Daoy (cell line): ENCODE results near the gene GTF2IRD1. TPM values are rescaled to one million over a fixed set of nuclear protein-coding genes. Genes with fewer than 3 reads are reported as not detected.
"Not testable (repeated sequence)": the region's sequence is repeated elsewhere in the genome, so short reads cannot be mapped to it uniquely, and the experiment has no call there.

Source experiments
- DNase-seq: peaks from one replicate; pipeline ENCODE4 v3.0.0-alpha.2; 2015; ENCODE audit warnings: low read depth
- total RNA-seq: library from RNA; depleted of rRNA; stranded (reverse); fragments of >200 nt; shearing (Covaris generic); gene quantifications from 2 replicates; pipeline ENCODE4 v1.2.3, GENCODE V29; 2014

GTF2IRD1 gene
- total RNA-seq, 1 experiment from 2014 or later: 19.8 TPM

- DNase-seq: no peak
Observed at GRCh38 chr7:74489997-74490945, 36.6 kb downstream of the GTF2IRD1 start.

- not testable (repeated sequence) for DNase-seq
Observed at GRCh38 chr7:74491490-74491889, 37.8 kb downstream of the GTF2IRD1 start.

DNA sequence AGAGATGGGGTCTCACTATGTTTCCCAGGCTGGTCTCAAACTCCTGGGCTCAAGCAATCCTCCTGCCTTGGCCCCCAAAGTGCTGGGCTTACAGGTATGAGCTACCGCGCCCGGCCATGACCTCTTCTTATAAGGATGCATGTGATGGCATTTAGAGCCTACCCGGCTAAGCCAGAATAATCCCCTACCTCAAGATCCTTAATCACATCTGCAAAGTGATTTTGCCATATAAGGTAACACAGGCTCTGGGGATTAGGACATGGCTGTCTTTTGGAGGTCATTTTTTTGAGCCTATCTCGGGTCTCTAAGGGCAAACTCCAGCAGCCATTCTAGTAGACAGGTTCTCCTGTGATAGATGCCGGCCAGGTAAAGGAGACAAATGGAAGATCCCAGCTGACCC is 39.6 kb downstream of the GTF2IRD1 start:
- DNase-seq: no peak

GRCh38 chr7:74494076-74494548 is 40.4 kb downstream of the GTF2IRD1 start:
- no peak for DNase-seq

DNA sequence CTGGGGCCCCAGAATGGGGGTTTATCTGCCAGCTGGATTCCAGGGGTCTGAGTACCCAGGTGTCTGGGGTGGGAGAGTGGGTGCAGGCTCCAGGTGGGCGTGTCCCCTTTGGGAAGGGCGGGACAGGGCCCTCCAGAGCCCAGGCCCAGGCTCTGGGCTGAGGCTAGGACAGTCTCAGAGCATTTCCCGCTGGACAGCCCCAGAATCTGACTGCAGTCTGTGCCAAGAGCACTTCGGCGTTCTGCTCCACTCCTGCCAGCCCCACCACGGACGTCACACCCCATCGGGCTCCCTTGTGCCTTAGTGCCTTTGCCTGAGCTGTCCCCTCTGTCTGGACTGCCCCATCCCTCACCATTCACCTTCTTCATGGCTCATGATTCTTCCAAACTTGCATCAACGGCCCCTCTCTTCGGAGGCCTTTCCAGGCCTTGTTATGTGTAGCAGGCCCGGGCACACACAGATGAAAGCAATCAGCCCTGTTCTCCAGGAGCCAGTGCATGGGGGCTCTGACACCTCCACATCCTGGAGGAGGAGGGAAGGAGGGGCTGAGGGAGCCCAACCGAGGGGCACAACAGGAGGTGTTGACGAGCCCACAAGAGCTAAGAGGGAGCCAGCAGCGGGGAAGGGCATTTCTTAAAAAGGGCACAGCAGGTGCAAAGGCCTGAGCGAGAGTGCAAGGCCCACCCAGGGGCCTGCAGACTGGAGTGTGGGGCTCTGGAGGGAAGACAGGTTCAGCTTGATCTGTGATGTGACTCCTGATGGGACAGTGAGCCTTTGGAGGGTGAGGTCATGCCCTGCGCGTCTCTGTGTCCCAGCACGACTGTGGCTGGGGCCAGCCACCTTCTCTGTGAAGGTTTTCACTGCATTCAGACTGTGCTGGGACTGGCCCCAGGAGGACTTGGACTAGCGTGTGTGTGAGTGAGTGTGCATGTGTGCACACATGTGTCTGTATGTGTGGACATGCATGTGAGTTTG is 41.7 kb downstream of the GTF2IRD1 start:
- no peak for DNase-seq

DNA sequence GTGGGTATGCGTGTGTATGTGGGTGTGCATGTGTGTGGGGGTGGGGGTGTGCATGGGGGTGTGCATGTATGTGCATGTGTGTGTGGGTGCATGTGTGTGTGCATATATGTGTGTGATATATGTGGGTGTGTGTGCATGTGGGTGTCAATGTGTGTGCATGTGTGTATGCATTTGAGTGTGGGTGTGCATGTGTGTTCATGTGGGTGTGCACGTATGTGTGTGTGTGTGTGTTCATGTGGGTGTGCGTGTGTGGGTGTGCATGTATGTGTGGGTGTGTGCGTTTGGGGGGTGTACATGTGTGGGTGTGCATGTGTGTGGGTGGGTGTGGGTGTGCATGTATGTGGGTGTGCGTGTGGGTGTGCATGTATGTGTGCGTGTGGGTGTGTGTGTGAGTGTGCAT is 42.6 kb downstream of the GTF2IRD1 start:
- no peak for DNase-seq

- DNase-seq: not testable (repeated sequence)
Observed at GRCh38 chr7:74496773-74497172, 43.1 kb downstream of the GTF2IRD1 start.

DNA sequence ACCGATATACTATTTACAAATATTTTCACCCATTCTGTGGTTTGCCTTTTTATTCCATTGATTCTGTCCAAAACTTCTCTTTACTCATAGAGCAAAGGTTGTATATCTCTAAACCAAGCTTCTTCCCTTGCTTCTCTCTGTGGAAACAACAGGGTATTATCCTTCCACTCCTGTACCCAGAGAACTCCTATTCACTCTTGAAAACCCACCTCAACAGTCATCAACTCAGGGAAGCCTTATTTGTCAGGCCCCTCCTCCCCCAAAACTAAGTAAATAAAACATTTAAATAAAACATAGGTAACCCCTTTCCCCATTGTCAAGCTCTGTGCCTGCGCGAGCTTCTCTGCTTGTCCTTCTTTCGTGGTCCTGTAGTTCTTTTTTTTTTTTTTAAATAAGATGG is 44.6 kb downstream of the GTF2IRD1 start:
- no peak for DNase-seq

GRCh38 chr7:74498996-74499834 is 45.5 kb downstream of the GTF2IRD1 start:
- no peak for DNase-seq

DNA sequence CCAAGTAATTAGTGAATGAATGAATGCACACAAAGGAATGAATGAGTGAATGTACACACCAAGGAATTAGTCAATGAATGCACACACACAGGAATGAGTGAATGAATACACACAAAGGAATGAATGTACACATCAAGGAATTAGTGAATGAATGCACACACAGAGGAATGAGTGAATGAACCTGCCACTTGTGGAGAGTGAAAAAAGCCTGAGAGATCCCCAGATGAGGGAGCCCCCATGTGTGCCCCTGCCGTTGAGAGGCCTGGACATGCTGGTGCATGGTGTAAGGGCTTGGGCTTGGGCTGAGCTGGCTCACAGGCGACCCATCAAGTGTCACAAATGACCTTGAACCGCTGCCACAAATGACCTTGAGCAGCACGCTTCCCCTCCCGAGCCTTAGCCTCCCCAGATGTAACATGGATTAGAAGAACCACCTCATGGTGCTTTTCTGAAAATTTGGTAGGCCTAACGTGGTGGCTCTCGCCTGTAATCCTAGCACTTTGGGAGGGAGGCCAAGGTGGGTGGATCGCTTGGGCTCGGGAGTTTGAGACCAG is 46.2 kb downstream of the GTF2IRD1 start:
- no peak for DNase-seq

- no peak for DNase-seq
Observed at GRCh38 chr7:74501298-74501697, 47.6 kb downstream of the GTF2IRD1 start.

DNA sequence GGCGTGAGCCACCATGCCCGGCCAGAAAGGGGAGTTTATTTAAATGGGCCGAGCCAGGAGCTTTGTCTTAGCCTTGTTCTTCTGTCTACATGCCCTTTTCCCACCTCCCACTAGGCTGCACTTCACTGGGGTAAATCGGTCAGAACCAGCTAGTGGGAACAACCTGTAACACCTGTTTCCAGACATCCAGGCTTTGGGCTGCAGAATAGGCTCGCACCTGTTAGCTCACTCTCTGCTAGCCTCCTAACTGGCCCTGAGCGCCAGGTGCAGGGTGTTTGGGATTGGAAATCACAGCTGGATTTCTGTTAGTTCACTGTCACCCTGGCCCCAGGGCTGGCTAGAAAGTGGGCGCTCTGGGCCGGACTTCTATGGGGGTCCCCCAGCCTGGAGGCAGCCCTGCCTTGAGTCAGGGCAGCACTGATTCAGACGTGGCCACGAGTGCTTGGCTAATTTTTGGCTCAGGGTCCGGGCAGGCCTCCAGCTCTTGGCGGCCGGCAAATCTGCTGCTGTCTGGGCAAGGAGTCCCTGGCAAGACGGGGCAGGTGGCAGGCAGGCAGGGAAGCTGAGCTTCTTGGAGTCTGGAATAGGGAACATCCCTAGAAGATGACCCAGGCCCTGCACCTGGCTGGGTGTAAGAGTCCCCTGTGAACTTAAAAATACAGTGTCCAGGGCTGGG is 48.6 kb downstream of the GTF2IRD1 start:
- no peak for DNase-seq

- DNase-seq: no peak
Observed at GRCh38 chr7:74503061-74503460, 49.4 kb downstream of the GTF2IRD1 start.

- DNase-seq: no peak
Observed at GRCh38 chr7:74503943-74504342, 50.2 kb downstream of the GTF2IRD1 start.

- DNase-seq: no peak
Observed at GRCh38 chr7:74505471-74506324, 52.0 kb downstream of the GTF2IRD1 start.

- no peak for DNase-seq
Observed at GRCh38 chr7:74506325-74506724, 52.6 kb downstream of the GTF2IRD1 start.

DNA sequence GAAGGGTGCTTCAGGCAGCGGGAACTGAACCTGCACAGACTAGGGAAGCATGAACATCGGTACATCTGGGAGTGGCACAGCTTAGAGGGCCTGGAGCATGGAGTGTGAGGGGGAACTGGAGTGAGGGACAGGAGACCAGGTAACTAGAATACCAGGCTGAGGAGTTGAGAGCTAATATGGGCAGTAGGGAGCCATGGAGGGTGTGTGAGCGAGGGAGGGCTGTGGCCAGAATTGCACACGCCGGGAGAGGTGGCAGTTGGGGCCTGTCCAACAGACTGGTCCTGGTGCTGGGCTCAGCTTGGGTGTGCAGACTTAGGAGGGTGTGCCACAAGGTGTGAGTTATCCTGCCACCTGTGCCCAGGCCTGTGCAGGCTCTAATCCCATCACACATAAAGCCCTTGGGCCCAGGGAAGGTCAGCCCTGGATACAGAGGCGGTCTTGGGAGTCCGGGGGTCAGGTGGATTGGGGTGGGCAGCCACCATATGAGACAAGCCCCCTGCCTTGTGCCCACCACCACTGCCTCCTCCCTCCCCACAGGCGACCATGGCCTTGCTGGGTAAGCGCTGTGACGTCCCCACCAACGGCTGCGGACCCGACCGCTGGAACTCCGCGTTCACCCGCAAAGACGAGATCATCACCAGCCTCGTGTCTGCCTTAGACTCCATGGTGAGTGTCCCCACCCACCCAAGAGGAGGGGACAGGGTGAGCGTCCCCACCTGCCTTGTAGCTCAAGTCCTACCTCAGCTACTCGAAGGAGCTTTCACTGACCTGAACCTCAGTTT is 54.0 kb downstream of the GTF2IRD1 start:
- no peak for DNase-seq

- DNase-seq: not testable (repeated sequence)
Observed at GRCh38 chr7:74509453-74509852, 55.7 kb downstream of the GTF2IRD1 start.

DNA sequence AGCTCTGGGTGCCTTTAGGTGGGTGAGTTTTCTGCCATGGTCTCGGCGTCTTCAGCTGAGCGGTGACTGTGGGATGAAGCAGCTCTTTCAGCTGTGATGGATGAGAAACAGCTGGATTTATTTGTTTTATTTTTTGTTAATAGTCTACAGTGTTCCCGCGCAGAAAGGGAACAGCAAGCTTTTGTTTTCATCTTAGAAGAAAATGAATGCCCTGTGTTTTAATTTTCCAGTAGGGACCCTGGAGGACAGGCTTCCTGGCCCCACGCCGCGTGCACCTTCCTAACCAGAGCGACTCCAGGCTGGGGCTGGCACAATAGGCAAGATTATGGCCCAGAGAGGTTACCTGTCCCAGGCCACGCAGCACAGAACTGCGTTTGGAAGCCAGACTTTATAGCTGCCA is 57.6 kb downstream of the GTF2IRD1 start:
- no peak for DNase-seq
